HG02763 (cell line): ENCODE results near the gene TDRD7.
"Not testable (repeated sequence)": the region's sequence is repeated elsewhere in the genome, so short reads cannot be mapped to it uniquely, and the experiment has no call there.

Experiments
- ATAC-seq: cut with Tn5 transposase; IDR thresholded peaks from one replicate; pipeline ENCODE4 v1.9.1; 2021; ENCODE audit warnings: mild to moderate bottlenecking, moderate library complexity; ENCODE audit not compliant: unreplicated experiment

The TDRD7 gene

GRCh38 chr9:97425336-97425972, 13.6 kb downstream of the TDRD7 start:
- no peak for ATAC-seq

- no peak for ATAC-seq
Observed at GRCh38 chr9:97425973-97426336, 14.1 kb downstream of the TDRD7 start.

DNA sequence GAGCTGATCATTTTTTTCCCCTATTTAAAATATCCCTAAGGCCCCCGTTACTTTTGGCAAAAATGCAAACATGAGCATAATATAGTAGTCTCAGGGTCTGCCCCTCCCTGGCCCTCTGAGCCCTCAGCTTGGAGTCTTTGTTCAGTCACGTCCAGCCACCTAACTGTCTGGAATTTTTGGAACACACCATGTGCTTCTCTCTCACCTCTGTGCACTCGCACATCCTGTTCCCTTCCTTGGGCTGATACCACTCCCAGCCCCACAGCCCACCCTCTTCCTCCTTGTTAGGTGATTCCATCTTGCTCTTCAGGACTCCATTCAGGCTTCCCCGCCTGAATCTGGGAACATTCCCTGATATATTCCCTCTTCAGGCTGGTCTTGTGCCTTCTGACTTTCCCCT, 16.0 kb downstream of the TDRD7 start:
- no peak for ATAC-seq

- no peak for ATAC-seq
Observed at GRCh38 chr9:97430316-97431043, 18.6 kb downstream of the TDRD7 start.

GRCh38 chr9:97431044-97431441, 19.1 kb downstream of the TDRD7 start:
- ATAC-seq: no peak

DNA sequence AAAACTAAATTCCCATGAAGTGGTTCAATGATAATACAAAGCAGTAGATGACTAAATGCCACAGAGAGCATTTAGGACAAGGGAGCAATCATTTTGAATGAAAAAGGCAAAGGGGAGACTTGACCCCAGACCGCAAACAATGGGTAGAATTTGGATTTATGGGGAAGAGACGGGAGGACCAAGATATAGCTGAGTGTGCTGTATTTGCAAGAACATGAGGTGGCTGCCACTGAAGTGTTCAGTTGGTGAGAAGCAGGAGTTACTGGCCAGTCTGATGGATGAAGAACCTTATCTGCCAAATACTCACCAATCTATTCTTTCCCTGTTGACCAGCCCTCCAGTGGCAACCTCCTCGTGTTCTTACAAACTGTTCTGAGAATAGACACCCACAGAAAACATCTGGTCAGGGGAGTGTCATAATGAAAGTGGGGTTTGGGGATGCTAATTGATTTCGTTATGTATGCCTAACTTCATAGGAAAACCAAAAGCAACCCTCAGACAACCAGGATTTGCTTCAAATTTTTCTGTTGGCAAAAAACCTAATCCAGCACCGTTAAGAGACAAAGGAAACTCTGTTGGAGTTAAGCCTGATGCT, 19.8 kb downstream of the TDRD7 start:
- ATAC-seq: no peak

- no peak for ATAC-seq
Observed at GRCh38 chr9:97437051-97437600, 25.2 kb downstream of the TDRD7 start.

DNA sequence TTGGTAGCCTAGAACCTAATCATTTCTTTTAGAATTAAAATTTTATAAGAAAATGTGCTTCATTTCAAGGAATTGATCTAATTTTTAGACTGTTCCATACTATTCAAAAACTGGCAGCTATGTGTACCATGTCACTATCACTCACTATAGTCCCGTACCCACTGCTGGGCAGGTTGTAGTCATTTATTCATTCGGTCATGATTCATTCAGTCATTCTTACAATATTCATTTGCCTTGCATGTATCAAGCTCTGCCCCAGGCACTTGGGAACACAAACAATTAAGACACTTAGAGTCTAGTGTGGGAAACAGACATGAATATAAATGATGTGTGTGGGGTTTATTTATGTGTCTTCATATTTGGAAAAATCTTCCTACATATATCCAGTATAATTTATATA, 26.4 kb downstream of the TDRD7 start:
- ATAC-seq: no peak

- ATAC-seq: no peak
Observed at GRCh38 chr9:97438666-97439065, 26.8 kb downstream of the TDRD7 start.

DNA sequence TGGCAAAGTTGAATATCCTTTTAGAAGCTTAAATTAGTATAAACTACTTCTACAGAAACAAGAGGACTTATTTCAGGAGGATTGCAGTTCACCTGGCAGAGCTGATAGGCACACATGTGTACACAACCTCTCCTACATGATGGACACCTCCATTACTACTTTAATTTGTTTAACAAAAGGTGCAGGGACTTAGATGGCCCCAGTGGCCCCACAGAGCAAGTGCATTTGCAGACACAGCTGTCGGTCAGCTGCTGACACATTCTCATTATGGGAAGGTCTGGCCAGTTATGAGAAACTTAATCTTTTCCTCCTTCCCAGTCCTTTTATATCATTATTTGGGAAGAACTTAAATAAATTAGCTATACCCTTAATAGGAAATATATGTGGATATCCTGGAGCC, 28.3 kb downstream of the TDRD7 start:
- ATAC-seq: no peak

GRCh38 chr9:97441729-97442128, 29.8 kb downstream of the TDRD7 start:
- no peak for ATAC-seq

DNA sequence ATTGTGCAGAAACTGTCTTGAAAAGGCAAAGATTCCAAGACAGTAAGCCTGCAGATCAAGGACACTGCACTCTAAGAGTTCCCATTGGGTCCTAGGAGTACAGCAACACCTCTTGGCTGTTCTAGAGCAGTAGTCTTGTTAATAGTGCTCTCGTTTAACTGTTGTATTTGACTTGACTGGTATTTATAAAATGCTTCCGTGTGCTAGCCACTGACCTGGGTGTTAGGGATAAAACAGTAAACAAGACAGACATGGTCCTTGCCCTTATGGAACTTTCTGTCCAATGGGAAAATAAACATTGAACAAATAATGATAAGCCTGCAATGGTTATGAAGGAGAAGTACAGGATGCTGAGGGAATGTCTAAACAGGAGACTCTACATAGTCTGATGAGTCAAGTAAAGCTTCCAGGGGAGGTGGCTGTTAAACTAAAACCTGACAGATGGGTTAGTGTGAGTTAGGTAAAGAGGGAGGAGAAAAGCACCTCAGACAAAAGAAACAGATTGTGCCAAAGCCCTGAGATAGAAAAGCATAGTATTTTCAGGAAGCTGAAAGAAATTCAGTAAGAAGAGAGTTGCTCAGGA, 33.3 kb downstream of the TDRD7 start:
- no peak for ATAC-seq

- no peak for ATAC-seq
Observed at GRCh38 chr9:97447001-97447400, 35.1 kb downstream of the TDRD7 start.

- ATAC-seq: not testable (repeated sequence)
Observed at GRCh38 chr9:97453573-97453972, 41.7 kb downstream of the TDRD7 start.

DNA sequence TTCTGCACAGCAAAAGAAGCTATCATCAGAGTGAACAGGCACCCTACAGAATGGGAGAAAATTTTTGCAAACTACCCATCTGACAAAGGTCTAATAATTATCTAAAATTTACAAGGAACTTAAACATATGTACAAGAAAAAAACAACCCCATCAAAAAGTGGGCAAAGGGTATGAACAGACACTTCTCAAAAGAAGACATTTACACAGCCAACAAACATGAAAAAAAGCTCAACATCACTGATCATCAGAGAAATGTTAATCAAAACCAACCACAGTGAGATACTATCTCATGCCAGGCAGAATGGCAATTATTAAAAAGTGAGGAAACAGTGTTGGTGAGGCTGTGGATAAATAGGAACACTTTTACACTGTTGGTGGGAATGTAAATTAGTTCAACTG, 44.9 kb downstream of the TDRD7 start:
- not testable (repeated sequence) for ATAC-seq

- ATAC-seq: no peak
Observed at GRCh38 chr9:97459326-97459725, 47.4 kb downstream of the TDRD7 start.

- ATAC-seq: no peak
Observed at GRCh38 chr9:97462159-97462558, 50.3 kb downstream of the TDRD7 start.

DNA sequence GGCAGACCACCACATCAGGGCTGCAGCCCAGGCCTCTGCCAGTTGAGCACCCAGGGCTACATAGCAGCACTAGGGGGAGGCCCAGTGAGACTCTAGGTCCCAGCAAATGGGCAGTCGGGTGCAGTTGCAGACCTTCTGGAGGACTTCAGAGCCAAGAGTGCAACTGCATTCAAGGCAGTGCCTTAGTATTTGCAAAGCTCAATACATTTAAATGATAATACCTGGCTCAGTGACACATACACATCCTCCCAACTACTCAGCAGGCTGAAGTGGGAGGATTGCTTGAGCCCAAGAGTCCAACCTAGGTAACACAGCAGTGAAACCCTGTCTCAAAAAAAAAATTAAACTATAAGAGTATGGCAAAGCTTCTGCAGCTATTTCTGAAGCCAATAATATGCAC, 51.0 kb downstream of the TDRD7 start:
- no peak for ATAC-seq

DNA sequence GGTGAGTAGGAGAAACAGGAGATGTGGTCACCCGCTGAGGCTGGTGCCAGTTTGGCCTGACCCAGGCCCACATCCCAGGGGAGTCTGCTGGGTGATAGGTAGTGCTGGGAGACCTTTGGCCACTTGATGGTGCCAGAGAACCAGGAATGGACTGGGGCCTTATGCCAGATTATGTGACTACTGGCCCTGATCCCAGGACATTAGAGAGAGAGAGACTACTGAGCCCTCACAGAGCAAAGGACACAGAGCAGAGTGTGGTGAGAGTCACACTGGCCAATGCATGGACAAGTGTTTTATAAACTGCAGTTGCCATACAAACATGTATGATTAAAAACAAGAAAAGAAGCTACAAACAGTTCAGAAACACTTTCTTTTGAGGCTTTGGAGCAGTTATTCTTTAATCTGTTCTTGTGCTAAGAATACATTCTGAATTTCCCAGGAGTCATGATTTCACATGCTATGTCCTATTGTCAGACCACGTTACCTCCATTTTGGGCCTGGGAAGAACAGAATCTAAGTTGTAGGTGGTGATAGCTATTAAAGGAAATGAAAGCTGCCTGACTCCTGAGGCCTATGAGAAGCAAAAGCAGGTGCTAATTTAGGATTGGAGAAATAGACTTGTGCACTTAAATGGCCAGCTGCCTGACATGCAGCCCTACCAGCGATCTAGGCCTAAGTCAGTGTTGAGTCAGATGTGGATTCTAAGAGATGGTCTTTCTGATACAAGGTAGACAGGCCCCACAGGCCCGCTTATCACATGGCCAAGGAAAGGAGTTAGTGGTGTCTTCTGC, 57.0 kb downstream of the TDRD7 start:
- peak; percentile 65 for ATAC-seq

DNA sequence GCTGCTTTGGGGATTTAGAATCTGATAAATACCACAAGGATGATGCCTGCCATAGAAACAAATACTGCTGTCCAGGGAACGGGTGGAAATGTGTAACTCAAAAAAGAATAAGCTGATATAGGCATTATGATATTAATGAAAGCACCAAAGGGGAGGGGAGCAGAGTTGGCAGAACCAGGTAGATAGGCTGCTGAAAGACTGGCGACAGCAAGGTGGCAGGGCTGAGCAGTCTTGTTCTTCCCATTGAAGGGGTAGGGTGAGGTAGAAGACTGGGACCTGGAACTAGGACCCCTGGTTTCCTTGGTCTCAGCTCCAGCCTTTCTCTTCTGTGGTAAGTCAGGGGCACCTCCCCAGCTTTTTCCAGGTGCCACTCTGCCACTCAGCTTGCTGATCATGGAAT, 58.2 kb downstream of the TDRD7 start:
- ATAC-seq: no peak

DNA sequence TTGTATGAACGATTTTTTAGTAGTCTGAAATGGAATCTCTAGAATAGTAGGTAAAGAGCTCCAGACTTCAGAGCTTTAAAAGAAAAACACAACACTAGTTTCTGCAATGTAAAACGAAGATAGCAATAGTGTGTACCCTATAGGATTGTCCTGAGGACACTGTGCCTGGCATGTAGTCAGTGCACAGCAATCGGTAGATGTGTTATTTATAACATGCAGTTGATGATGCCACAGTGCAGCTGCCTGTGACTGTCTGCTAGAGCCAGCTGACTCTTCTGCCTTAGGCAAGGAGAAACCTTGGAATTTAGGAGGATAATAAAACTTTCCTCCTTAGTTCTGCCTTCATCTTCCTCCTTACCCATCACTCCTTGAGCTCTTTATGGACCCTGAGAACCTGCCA, 61.8 kb downstream of the TDRD7 start:
- ATAC-seq: no peak
